Putamen (tissue), 1 donor: ENCODE data around the gene GMDS.
A peak's percentile ranks its signal among the peaks of the same experiment; 100 is the strongest.

ENCODE experiments used
- DNase-seq: peaks from one replicate; pipeline ENCODE4 v3.0.0-alpha.2; 2016; ENCODE audit warnings: low spot score

The GMDS gene

GRCh38 chr6:1940381-1940780 is 305.0 kb downstream of the GMDS start:
- DNase-seq: no peak

DNA sequence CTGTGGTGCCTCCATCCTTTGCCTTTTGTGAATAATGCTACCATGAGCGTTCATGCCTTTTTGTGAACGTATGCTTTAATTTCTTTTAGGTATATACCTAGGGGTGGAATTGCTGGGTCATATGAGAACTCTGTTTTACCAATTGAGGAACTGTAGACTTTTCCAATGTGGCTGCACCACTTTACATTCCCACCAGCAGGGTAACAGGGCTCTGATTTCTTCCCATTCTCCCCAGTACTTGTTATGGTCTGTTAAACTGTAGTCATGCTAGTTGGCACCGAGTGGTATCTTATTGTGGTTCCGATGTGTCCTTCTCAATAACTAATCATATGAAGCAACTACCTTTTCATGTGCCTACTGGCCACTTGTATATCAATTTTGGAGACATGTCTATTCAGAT is 312.1 kb downstream of the GMDS start:
- no peak for DNase-seq

GRCh38 chr6:1931817-1932216 is 313.6 kb downstream of the GMDS start:
- no peak for DNase-seq

DNA sequence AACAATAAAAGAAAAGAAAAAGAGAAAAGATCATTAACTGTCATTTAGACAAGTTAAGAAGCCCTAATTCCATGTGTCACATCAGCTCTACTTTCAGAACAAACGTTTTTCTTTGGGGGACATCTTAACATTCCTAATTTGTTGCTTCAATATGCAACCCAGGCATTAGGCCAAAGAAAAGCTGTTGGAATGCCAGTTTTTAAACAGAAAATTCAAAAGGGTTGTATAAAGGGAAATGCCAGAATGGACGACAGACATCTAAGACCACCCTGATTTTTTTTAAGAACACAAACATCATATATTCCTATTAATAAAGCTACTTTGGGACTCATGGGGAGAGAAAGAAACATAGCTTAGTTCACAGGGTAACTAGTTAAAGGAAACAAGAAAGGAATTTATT is 315.0 kb downstream of the GMDS start:
- no peak for DNase-seq

DNA sequence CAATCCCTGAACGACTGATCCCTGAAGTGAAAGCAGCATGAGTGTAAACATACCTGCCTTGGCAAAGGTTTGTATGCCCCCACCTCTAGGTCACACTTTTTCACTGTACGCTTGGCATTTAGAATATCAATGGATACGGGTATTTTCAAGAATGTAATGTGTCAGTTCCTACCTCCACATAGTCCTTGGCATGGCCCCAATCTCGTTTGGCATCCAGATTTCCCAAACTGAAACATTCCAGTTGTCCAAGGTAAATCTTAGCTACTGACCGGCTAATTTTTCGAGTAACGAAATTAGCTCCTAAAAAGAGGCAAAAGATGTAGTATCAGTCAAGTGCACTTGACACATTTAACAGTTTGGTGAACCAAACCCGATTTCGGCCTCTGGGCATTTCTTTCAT is 315.5 kb downstream of the GMDS start:
- DNase-seq: no peak

GRCh38 chr6:1925743-1926430 is 319.5 kb downstream of the GMDS start:
- no peak for DNase-seq

GRCh38 chr6:1923449-1923848 is 322.0 kb downstream of the GMDS start:
- no peak for DNase-seq

- DNase-seq: peak; percentile 2
These were observed 327.6 kb downstream of the GMDS start for GRCh38 chr6:1917626-1918371.

GRCh38 chr6:1916334-1917070 is 328.9 kb downstream of the GMDS start:
- DNase-seq: peak; percentile 38

GRCh38 chr6:1915226-1915625 is 330.2 kb downstream of the GMDS start:
- DNase-seq: no peak

- DNase-seq: no peak
These were observed 331.8 kb downstream of the GMDS start for GRCh38 chr6:1913577-1913976.

DNA sequence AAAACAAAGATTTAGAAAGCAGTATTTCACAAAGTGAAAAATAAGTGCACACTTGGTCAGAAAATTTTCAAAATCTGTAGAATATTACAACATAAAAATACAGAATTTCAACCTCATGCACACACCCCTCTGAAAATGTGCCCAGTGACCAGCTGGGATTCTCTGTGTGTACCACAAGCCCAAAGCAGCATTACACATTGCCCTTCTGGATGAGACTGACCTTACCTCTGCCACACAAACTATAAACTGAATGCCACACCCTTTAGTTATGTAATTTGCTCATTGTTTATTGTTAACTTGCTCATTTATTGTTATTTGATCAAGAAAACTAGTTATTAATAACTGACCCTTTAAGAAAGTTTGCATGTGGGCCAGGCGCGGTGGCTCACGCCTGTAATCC is 332.7 kb downstream of the GMDS start:
- no peak for DNase-seq

GRCh38 chr6:1911474-1911873 is 333.9 kb downstream of the GMDS start:
- no peak for DNase-seq

DNA sequence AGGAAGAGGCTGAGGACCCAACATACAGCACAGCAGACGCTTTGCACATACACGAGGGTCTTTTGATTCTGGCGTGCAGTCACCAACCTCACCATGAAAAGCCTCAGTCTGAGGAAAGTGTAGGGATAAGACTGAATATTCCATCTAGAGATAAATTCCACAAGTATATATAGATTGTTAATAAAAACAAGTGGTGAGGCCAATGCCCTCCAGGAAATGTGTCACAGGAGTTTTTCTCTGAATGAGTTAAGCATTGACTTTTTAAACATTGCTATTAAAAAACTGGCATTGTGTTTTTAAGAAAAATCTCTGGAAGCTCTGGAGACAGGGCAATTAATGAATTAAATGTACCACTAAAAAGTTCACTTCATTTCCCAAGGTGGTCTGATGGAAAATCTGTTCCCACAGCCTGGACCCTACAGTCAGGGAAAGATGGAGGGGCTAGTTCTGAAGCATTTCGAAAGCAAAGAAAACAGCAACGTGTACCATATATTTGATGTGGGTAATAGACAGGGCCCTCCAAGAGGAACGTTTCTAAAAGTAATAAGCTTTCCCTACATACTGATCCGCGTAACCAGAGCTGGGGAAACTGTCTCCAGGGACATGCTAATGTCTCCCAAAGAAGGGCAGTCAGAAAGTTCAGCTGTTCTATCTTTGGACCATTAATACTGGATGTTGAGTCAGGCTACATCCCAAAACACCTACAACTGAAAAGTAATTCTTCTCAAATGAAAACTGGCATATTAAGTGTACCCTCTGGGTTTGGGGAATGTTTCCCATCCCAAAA is 334.6 kb downstream of the GMDS start:
- no peak for DNase-seq

- DNase-seq: no peak
These were observed 336.6 kb downstream of the GMDS start for GRCh38 chr6:1908784-1909183.

- DNase-seq: no peak
These were observed 338.8 kb downstream of the GMDS start for GRCh38 chr6:1906609-1907008.

GRCh38 chr6:1906014-1906413 is 339.4 kb downstream of the GMDS start:
- no peak for DNase-seq

DNA sequence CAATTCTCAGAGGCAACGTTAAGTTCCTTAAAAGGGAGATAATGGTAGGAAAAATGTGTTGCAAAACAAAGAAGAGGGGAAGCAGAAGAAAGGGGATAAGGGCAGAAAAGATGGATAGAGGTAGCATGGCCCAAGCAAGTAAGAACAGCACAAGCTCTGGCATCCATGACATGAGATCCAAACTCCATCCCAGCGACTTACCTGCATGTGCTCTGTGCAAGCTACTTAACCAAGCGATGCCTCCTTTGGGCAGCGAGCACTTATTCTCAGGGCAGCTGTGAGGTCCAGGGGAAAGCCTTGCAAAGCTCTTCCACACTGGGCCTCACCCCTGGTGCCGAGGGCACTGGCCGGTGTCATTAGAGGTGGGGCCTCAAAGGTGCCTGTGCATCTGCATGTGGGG is 340.5 kb downstream of the GMDS start:
- no peak for DNase-seq

GRCh38 chr6:1904466-1904799 is 341.0 kb downstream of the GMDS start:
- no peak for DNase-seq

DNA sequence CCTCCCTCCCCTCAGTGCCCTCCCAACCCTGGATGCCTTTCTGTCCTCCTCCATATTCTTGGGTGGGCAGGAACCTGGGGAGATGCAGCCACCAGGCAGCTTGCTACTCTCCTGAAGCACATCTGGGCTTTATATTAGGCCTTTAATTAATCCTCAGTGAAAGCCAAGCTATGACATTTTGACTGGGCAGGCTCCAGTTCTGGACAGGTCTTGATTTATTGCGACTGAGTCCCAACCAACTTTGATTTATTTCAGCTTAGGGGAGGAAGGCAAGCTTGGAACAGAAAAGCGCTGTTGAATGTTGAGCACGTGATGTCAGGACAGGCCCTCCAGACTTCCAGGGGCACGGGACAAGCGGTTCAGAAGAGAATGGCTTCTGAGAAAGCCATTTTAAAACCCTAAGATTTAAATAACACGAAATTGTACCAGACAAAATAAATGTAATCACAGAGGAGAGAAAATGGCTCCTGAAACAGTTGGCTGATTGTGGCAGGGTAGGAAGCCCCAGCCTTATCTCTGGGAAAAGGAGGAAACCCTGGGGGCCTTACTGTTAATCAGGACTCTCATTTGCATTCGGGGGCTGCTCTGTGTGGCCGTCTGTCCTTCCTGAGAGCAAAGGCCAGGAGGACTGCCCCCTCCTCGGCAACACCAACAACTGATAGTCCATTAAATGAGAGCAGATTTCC is 341.5 kb downstream of the GMDS start:
- no peak for DNase-seq

GRCh38 chr6:1901556-1901955 is 343.8 kb downstream of the GMDS start:
- no peak for DNase-seq

DNA sequence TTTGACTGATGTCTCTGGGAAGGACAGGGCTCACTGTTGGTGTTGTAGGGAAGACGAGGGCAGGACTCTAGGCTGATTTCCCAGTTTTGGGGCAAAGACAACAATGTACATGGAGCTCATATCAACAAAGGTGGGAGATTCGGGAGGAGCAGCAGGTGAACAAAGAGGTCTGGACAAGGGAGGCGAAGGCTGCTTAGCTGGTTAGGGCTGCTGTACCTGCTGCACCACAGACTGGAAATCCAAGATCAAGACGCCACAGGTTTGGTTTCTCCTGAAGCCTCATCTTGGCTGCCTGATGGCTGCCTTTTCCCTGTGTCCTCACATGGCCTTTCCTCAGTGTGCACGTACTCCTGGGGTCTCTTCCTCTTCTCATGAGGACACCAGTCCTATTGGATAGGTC is 348.5 kb downstream of the GMDS start:
- no peak for DNase-seq
